Frontal cortex (tissue), 4 donors: ENCODE results near the gene CABP2. TPM values are rescaled to one million over a fixed set of nuclear protein-coding genes. Genes with fewer than 3 reads are reported as not detected.
"Not testable (repeated sequence)": the region's sequence is repeated elsewhere in the genome, so short reads cannot be mapped to it uniquely, and the experiment has no call there.

Experiments
- DNase-seq, 2 donors: peaks; one replicate each; pipeline ENCODE4 v3.0.0; 2012; ENCODE audit warnings: low spot score in 2 of 2
- FAIRE-seq: peaks from 2 replicates; lab custom pipeline; 2012; peaks lifted over from hg19 to GRCh38; lab: Jason Lieb, UNC
- total RNA-seq: library from RNA; depleted of rRNA; stranded (reverse); fragments of >200 nt; gene quantifications from one replicate; pipeline ENCODE4 v1.2.3, GENCODE V29; 2014
- donor health status: control.
- donor health status: control.
- donor health status: control.

The CABP2 gene
- total RNA-seq, 1 donor from 2014 or later: not detected

GRCh38 chr11:67511558-67511957, 11.7 kb downstream of the CABP2 start:
- FAIRE-seq, DNase-seq: not testable (repeated sequence)

GRCh38 chr11:67510023-67510345, 13.3 kb downstream of the CABP2 start:
- FAIRE-seq: no peak

GRCh38 chr11:67508486-67509121, 14.6 kb downstream of the CABP2 start:
- no peak for FAIRE-seq
- DNase-seq: peak; percentile 92 to 99

More at GRCh38 chr11:67510023-67510345, 13.3 kb downstream of the CABP2 start:
- no peak for DNase-seq

GRCh38 chr11:67507864-67508485, 15.3 kb downstream of the CABP2 start, which contains the start of gene CDK2AP2:
CDK2AP2 (minus strand) TSS chr11:67508162; CDS start chr11:67508082, 80 bp downstream.
- DNase-seq (peak; percentile 98), FAIRE-seq (peak; percentile 45)

- DNase-seq (no peak), FAIRE-seq (no peak)
Observed at GRCh38 chr11:67507242-67507863, 15.9 kb downstream of the CABP2 start.

GRCh38 chr11:67506426-67507051, 16.7 kb downstream of the CABP2 start:
- FAIRE-seq (no peak), DNase-seq (no peak)

GRCh38 chr11:67505605-67506396, 17.4 kb downstream of the CABP2 start:
- FAIRE-seq: no peak
- peak; percentile 88 to 91 for DNase-seq

- DNase-seq: peak; percentile 78 to 79
Observed at GRCh38 chr11:67504950-67505581, 18.2 kb downstream of the CABP2 start, which contains the start of gene PITPNM1. PITPNM1 (minus strand) TSS chr11:67505363; CDS start chr11:67504180, 1,183 bp downstream.

GRCh38 chr11:67504005-67504949, 19.0 kb downstream of the CABP2 start:
- no peak for FAIRE-seq

More at GRCh38 chr11:67504950-67505581, 18.2 kb downstream of the CABP2 start, which contains the start of gene PITPNM1:
- no peak for FAIRE-seq

GRCh38 chr11:67503119-67504004, 19.9 kb downstream of the CABP2 start:
- FAIRE-seq (no peak), DNase-seq (no peak)

More at GRCh38 chr11:67504005-67504949, 19.0 kb downstream of the CABP2 start:
- DNase-seq: peak; percentile 70 to 81

GRCh38 chr11:67502328-67502979, 20.8 kb downstream of the CABP2 start:
- no peak for FAIRE-seq
- no peak for DNase-seq

- DNase-seq (no peak), FAIRE-seq (no peak)
Observed at GRCh38 chr11:67501854-67502253, 21.4 kb downstream of the CABP2 start.

GRCh38 chr11:67500831-67501715, 22.2 kb downstream of the CABP2 start:
- FAIRE-seq: no peak
- DNase-seq: no peak

- DNase-seq: no peak
- FAIRE-seq: no peak
Observed at GRCh38 chr11:67500484-67500821, 22.8 kb downstream of the CABP2 start.

GRCh38 chr11:67499808-67500483, 23.3 kb downstream of the CABP2 start:
- FAIRE-seq (no peak), DNase-seq (no peak)
